Peyer's patch (tissue), 4 donors: ENCODE results near the gene TUBB2A.

Source experiments
- POLR2A ChIP-seq, 2 donors: fragments of 450-650 bp; IDR thresholded peaks; one replicate each; pipeline ENCODE4 v1.5.1; 2017; ENCODE audit warnings: antibody characterized with exemption in 2 of 2, mild to moderate bottlenecking in 2 of 2, moderate library complexity in 2 of 2
- TF ChIP-seq, protein P1 (sequence below), 6 experiments: fragments of 450-650 bp in 4 of 6; fragments of 200-600 bp in 2 of 6; sonication (generic) in 1 of 6; IDR thresholded peaks; one replicate each; pipeline ENCODE4 v1.5.1; 2017 to 2019; ENCODE audit warnings: antibody characterized with exemption in 6 of 6, mild to moderate bottlenecking in 3 of 6, moderate library complexity in 1 of 6

DNA sequence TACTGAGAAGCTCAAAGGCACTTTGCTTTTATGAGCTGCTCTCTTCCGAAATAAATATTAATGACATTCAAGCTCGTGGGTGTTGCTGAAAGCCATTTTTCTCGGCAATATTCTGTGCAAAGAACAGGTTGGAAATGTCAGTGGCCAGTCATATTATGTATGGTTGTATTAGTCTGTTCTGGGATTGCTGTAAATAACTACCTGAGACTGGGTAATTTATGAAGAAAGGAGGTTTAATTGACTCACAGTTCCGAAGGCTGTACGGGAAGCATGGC, 38.0 kb upstream of the TUBB2A start:
- no peak for TF ChIP-seq POLR2A (IDR thresholded peaks at IDR 0.05)
- TF ChIP-seq, protein P1, sequence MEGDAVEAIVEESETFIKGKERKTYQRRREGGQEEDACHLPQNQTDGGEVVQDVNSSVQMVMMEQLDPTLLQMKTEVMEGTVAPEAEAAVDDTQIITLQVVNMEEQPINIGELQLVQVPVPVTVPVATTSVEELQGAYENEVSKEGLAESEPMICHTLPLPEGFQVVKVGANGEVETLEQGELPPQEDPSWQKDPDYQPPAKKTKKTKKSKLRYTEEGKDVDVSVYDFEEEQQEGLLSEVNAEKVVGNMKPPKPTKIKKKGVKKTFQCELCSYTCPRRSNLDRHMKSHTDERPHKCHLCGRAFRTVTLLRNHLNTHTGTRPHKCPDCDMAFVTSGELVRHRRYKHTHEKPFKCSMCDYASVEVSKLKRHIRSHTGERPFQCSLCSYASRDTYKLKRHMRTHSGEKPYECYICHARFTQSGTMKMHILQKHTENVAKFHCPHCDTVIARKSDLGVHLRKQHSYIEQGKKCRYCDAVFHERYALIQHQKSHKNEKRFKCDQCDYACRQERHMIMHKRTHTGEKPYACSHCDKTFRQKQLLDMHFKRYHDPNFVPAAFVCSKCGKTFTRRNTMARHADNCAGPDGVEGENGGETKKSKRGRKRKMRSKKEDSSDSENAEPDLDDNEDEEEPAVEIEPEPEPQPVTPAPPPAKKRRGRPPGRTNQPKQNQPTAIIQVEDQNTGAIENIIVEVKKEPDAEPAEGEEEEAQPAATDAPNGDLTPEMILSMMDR (IDR thresholded peaks at IDR 0.05): no peak
